ENCODE results near the gene GPRC5A. TPM values are rescaled to one million over a fixed set of nuclear protein-coding genes. Genes with fewer than 3 reads are reported as not detected.

Gene GPRC5A
- total RNA-seq, 1 donor from 2014 or later: not detected

Other genes with a start within 250 kb of the GPRC5A start
- gene GPR19, start 195.4 kb upstream of the GPRC5A start, total RNA-seq: 7.9 and 8.9 TPM in 2 replicates
- 54.8 and 61.9 TPM in 2 replicates for gene CDKN1B, start 174.2 kb upstream of the GPRC5A start, total RNA-seq
- gene APOLD1, start 105.9 kb upstream of the GPRC5A start, total RNA-seq: 4.0 and 4.8 TPM in 2 replicates
- 120 and 127 TPM in 2 replicates for gene DDX47, start 78.2 kb upstream of the GPRC5A start, total RNA-seq
- gene GPRC5D, start 60.6 kb downstream of the GPRC5A start, total RNA-seq: not detected in 2 replicates
- 9.5 and 11.3 TPM in 2 replicates for gene HEBP1, start 108.7 kb downstream of the GPRC5A start, total RNA-seq
- gene FAM234B, start 152.8 kb downstream of the GPRC5A start, total RNA-seq: 6.0 and 6.6 TPM in 2 replicates
- not detected in 2 replicates for gene GSG1, start 212.1 kb downstream of the GPRC5A start, total RNA-seq

All from activated T-helper 1 cell treated with anti-CD3 and anti-CD28 coated beads, Interleukin-12 subunit alpha, Interleukin-12 subunit beta, Interleukin-2, Interleukin-4 antibody, amounts not matched to agents 30 ng/mL and 10 ng/mL and 1 ng/mL, durations not matched to agents 14 hours and 24 hours and 36 hours (primary cell).